ENCODE data around the gene PIK3C2G. TPM values are rescaled to one million over a fixed set of nuclear protein-coding genes. Genes with fewer than 3 reads are reported as not detected.

PIK3C2G gene
- total RNA-seq, 1 donor = not detected

GRCh38 chr12:18472806-18473205 lies 211.5 kb downstream of the PIK3C2G start:
- no peak for TF ChIP-seq CTCF (IDR thresholded peaks at IDR 0.05; ENCODE audit: extremely low read depth, low read depth, low read length)
- H3K4me2 ChIP-seq (ENCODE audit: insufficient read depth, low read length) = no peak overlapping the region
- no peaks in the 10 kb centered on the region for H3K79me2 ChIP-seq (ENCODE audit: insufficient read depth, low read length)
- H3K27ac ChIP-seq (ENCODE audit: low read depth, low read length) = no peak overlapping the region
- H2AFZ ChIP-seq (ENCODE audit: low read length) = no peak overlapping the region
- no peaks in the 10 kb centered on the region for H3K9me3 ChIP-seq (ENCODE audit: low read depth, low read length)
- no peaks in the 10 kb centered on the region for H3K27me3 ChIP-seq (ENCODE audit: insufficient read depth, low read length)
- H3K36me3 ChIP-seq (ENCODE audit: insufficient read depth, low read length) = no peaks in the 10 kb centered on the region
- DNase-seq (ENCODE audit: insufficient read length, low spot score, missing footprints) = no peak
- no peaks in the 10 kb centered on the region for H4K20me1 ChIP-seq (ENCODE audit: insufficient read depth, low read length)
- H3K4me3 ChIP-seq (ENCODE audit: insufficient read depth, low read length) = no peak overlapping the region
- H3K4me1 ChIP-seq (ENCODE audit: insufficient read depth, low read length) = peaks cover 5% of the 10 kb centered on the region

GRCh38 chr12:18476861-18477260 lies 215.5 kb downstream of the PIK3C2G start:
- Histone ChIP-seq H3K4me2 (ENCODE audit: insufficient read depth, low read length) (no peak overlapping the region), H3K79me2 (ENCODE audit: insufficient read depth, low read length) (no peaks in the 10 kb centered on the region), H3K4me1 (ENCODE audit: insufficient read depth, low read length) (no peaks in the 10 kb centered on the region), H2AFZ (ENCODE audit: low read length) (no peak overlapping the region), H3K9me3 (ENCODE audit: low read depth, low read length) (no peaks in the 10 kb centered on the region), H3K27ac (ENCODE audit: low read depth, low read length) (no peak overlapping the region), H4K20me1 (ENCODE audit: insufficient read depth, low read length) (no peaks in the 10 kb centered on the region), H3K36me3 (ENCODE audit: insufficient read depth, low read length) (no peaks in the 10 kb centered on the region), H3K27me3 (ENCODE audit: insufficient read depth, low read length) (no peaks in the 10 kb centered on the region), H3K4me3 (ENCODE audit: insufficient read depth, low read length) (no peak overlapping the region)
- DNase-seq (ENCODE audit: insufficient read length, low spot score, missing footprints) = no peak
- TF ChIP-seq CTCF (IDR thresholded peaks at IDR 0.05; ENCODE audit: extremely low read depth, low read depth, low read length) = no peak

- TF ChIP-seq CTCF (IDR thresholded peaks at IDR 0.05; ENCODE audit: extremely low read depth, low read depth, low read length) = no peak
- Histone ChIP-seq H3K4me2 (ENCODE audit: insufficient read depth, low read length) (no peak overlapping the region), H3K79me2 (ENCODE audit: insufficient read depth, low read length) (no peaks in the 10 kb centered on the region), H3K4me3 (ENCODE audit: insufficient read depth, low read length) (no peak overlapping the region), H2AFZ (ENCODE audit: low read length) (no peak overlapping the region), H3K27ac (ENCODE audit: low read depth, low read length) (no peak overlapping the region), H3K9me3 (ENCODE audit: low read depth, low read length) (no peaks in the 10 kb centered on the region), H3K4me1 (ENCODE audit: insufficient read depth, low read length) (no peaks in the 10 kb centered on the region), H4K20me1 (ENCODE audit: insufficient read depth, low read length) (no peaks in the 10 kb centered on the region), H3K27me3 (ENCODE audit: insufficient read depth, low read length) (no peaks in the 10 kb centered on the region), H3K36me3 (ENCODE audit: insufficient read depth, low read length) (no peaks in the 10 kb centered on the region)
- no peak for DNase-seq (ENCODE audit: insufficient read length, low spot score, missing footprints)
These were observed 217.9 kb downstream of the PIK3C2G start for GRCh38 chr12:18479256-18479655.

DNA sequence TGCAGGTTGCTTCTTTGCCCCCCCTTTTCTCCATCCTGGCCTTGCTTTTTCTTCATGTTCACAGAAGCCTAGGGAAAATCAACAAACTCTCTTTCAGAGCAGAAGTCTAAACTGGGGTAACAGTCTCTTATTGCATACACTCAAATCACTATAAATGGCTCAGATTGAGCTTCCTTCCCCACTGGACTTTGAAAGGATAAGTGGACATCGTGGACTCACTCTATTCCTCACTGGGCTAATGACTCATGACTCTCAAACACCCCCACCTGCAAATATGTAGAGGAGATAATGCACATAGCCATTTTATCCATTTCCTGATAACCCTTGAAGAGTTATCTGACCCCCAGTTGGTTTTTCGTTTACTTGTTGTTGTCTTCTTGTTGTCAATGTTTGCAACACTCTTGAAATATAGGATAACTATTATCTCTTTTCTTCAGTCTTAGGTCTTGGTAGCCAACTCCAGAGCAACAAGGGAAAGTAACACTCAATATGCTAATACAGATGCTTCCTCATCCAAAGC lies 221.3 kb downstream of the PIK3C2G start:
- Histone ChIP-seq H3K79me2 (ENCODE audit: insufficient read depth, low read length) (no peaks in the 10 kb centered on the region), H3K4me2 (ENCODE audit: insufficient read depth, low read length) (no peak overlapping the region), H3K36me3 (ENCODE audit: insufficient read depth, low read length) (no peaks in the 10 kb centered on the region), H3K4me3 (ENCODE audit: insufficient read depth, low read length) (no peak overlapping the region), H3K27ac (ENCODE audit: low read depth, low read length) (no peak overlapping the region), H3K9me3 (ENCODE audit: low read depth, low read length) (no peaks in the 10 kb centered on the region), H4K20me1 (ENCODE audit: insufficient read depth, low read length) (no peaks in the 10 kb centered on the region), H2AFZ (ENCODE audit: low read length) (no peak overlapping the region), H3K27me3 (ENCODE audit: insufficient read depth, low read length) (no peaks in the 10 kb centered on the region), H3K4me1 (ENCODE audit: insufficient read depth, low read length) (no peaks in the 10 kb centered on the region)
- DNase-seq (ENCODE audit: insufficient read length, low spot score, missing footprints) = no peak
- no peak for TF ChIP-seq CTCF (IDR thresholded peaks at IDR 0.05; ENCODE audit: extremely low read depth, low read depth, low read length)
